ENCODE results near the gene KCNA2.

The KCNA2 gene

GRCh38 chr1:110638058-110638457, 31.9 kb upstream of the KCNA2 start:
- Histone ChIP-seq H3K27me3 (ENCODE audit: control insufficient read depth in 5 of 5, insufficient read depth in 4 of 5, low read length in 5 of 5) (peaks cover 0 to 4% (median 0%) of the 10 kb centered on the region in 5 donors), H3K27ac (ENCODE audit: low read depth, low read length) (no peak overlapping the region), H3K9ac (ENCODE audit: low read length in 5 of 5) (no peak overlapping the region), H3K4me3 (ENCODE audit: low read depth in 1 of 5, low read length in 5 of 5) (no peak overlapping the region), H3K4me1 (ENCODE audit: control insufficient read depth in 5 of 5, insufficient read depth in 5 of 5, low read length in 5 of 5) (peaks cover 3 to 16% (median 12%) of the 10 kb centered on the region in 5 donors), H3K9me3 (ENCODE audit: control insufficient read depth in 5 of 5, low read length in 5 of 5) (no peaks in the 10 kb centered on the region), H3K36me3 (ENCODE audit: control insufficient read depth in 5 of 5, insufficient read depth in 5 of 5, low read length in 5 of 5) (no peaks in the 10 kb centered on the region)

- Histone ChIP-seq H3K4me3 (ENCODE audit: low read depth in 1 of 5, low read length in 5 of 5) (no peak overlapping the region), H3K27ac (ENCODE audit: low read depth, low read length) (no peak overlapping the region), H3K9me3 (ENCODE audit: control insufficient read depth in 5 of 5, low read length in 5 of 5) (no peaks in the 10 kb centered on the region), H3K27me3 (ENCODE audit: control insufficient read depth in 5 of 5, insufficient read depth in 4 of 5, low read length in 5 of 5) (peaks cover 0 to 4% (median 0%) of the 10 kb centered on the region in 5 donors), H3K9ac (ENCODE audit: low read length in 5 of 5) (no peak overlapping the region), H3K4me1 (ENCODE audit: control insufficient read depth in 5 of 5, insufficient read depth in 5 of 5, low read length in 5 of 5) (peaks cover 3 to 16% (median 12%) of the 10 kb centered on the region in 5 donors), H3K36me3 (ENCODE audit: control insufficient read depth in 5 of 5, insufficient read depth in 5 of 5, low read length in 5 of 5) (no peaks in the 10 kb centered on the region)
Measured at GRCh38 chr1:110637475-110637874, 31.3 kb upstream of the KCNA2 start.

GRCh38 chr1:110636149-110636935, 30.2 kb upstream of the KCNA2 start:
- Histone ChIP-seq H3K4me3 (ENCODE audit: low read depth in 1 of 5, low read length in 5 of 5) (no peak overlapping the region), H3K27me3 (ENCODE audit: control insufficient read depth in 5 of 5, insufficient read depth in 4 of 5, low read length in 5 of 5) (peaks cover 0 to 4% (median 2%) of the 10 kb centered on the region in 5 donors), H3K36me3 (ENCODE audit: control insufficient read depth in 5 of 5, insufficient read depth in 5 of 5, low read length in 5 of 5) (no peaks in the 10 kb centered on the region), H3K4me1 (ENCODE audit: control insufficient read depth in 5 of 5, insufficient read depth in 5 of 5, low read length in 5 of 5) (peaks cover 3 to 16% (median 12%) of the 10 kb centered on the region in 5 donors), H3K9me3 (ENCODE audit: control insufficient read depth in 5 of 5, low read length in 5 of 5) (no peaks in the 10 kb centered on the region), H3K9ac (ENCODE audit: low read length in 5 of 5) (no peak overlapping the region), H3K27ac (ENCODE audit: low read depth, low read length) (no peak overlapping the region)

- H3K9me3 ChIP-seq (ENCODE audit: control insufficient read depth in 5 of 5, low read length in 5 of 5): no peaks in the 10 kb centered on the region
- no peak overlapping the region for H3K27ac ChIP-seq (ENCODE audit: low read depth, low read length)
- H3K27me3 ChIP-seq (ENCODE audit: control insufficient read depth in 5 of 5, insufficient read depth in 4 of 5, low read length in 5 of 5): peaks cover 0 to 6% (median 4%) of the 10 kb centered on the region in 5 donors
- H3K36me3 ChIP-seq (ENCODE audit: control insufficient read depth in 5 of 5, insufficient read depth in 5 of 5, low read length in 5 of 5): no peaks in the 10 kb centered on the region
- no peak overlapping the region for H3K9ac ChIP-seq (ENCODE audit: low read length in 5 of 5)
- H3K4me1 ChIP-seq (ENCODE audit: control insufficient read depth in 5 of 5, insufficient read depth in 5 of 5, low read length in 5 of 5): peaks cover 3 to 19% (median 12%) of the 10 kb centered on the region in 5 donors
- H3K4me3 ChIP-seq (ENCODE audit: low read depth in 1 of 5, low read length in 5 of 5): no peak overlapping the region
Measured at GRCh38 chr1:110635434-110635833, 29.3 kb upstream of the KCNA2 start.

- Histone ChIP-seq H3K4me3 (ENCODE audit: low read depth in 1 of 5, low read length in 5 of 5) (no peak overlapping the region), H3K4me1 (ENCODE audit: control insufficient read depth in 5 of 5, insufficient read depth in 5 of 5, low read length in 5 of 5) (peaks cover 3 to 19% (median 12%) of the 10 kb centered on the region in 5 donors), H3K27ac (ENCODE audit: low read depth, low read length) (peak overlapping the region; percentile 10), H3K9ac (ENCODE audit: low read length in 5 of 5) (no peak overlapping the region), H3K36me3 (ENCODE audit: control insufficient read depth in 5 of 5, insufficient read depth in 5 of 5, low read length in 5 of 5) (no peaks in the 10 kb centered on the region), H3K9me3 (ENCODE audit: control insufficient read depth in 5 of 5, low read length in 5 of 5) (no peaks in the 10 kb centered on the region), H3K27me3 (ENCODE audit: control insufficient read depth in 5 of 5, insufficient read depth in 4 of 5, low read length in 5 of 5) (peaks cover 0 to 6% (median 4%) of the 10 kb centered on the region in 5 donors)
Measured at GRCh38 chr1:110634455-110635311, 28.5 kb upstream of the KCNA2 start.

- H3K36me3 ChIP-seq (ENCODE audit: control insufficient read depth in 5 of 5, insufficient read depth in 5 of 5, low read length in 5 of 5): no peaks in the 10 kb centered on the region
- H3K9ac ChIP-seq (ENCODE audit: low read length in 5 of 5): no peak overlapping the region
- H3K9me3 ChIP-seq (ENCODE audit: control insufficient read depth in 5 of 5, low read length in 5 of 5): no peaks in the 10 kb centered on the region
- peaks cover 3 to 19% (median 12%) of the 10 kb centered on the region in 5 donors for H3K4me1 ChIP-seq (ENCODE audit: control insufficient read depth in 5 of 5, insufficient read depth in 5 of 5, low read length in 5 of 5)
- peaks cover 0 to 6% (median 4%) of the 10 kb centered on the region in 5 donors for H3K27me3 ChIP-seq (ENCODE audit: control insufficient read depth in 5 of 5, insufficient read depth in 4 of 5, low read length in 5 of 5)
- H3K27ac ChIP-seq (ENCODE audit: low read depth, low read length): no peak overlapping the region
- H3K4me3 ChIP-seq (ENCODE audit: low read depth in 1 of 5, low read length in 5 of 5): no peak overlapping the region
Measured at GRCh38 chr1:110634086-110634454, 27.9 kb upstream of the KCNA2 start.

- peaks cover 0 to 6% (median 4%) of the 10 kb centered on the region in 5 donors for H3K27me3 ChIP-seq (ENCODE audit: control insufficient read depth in 5 of 5, insufficient read depth in 4 of 5, low read length in 5 of 5)
- H3K4me1 ChIP-seq (ENCODE audit: control insufficient read depth in 5 of 5, insufficient read depth in 5 of 5, low read length in 5 of 5): peaks cover 3 to 19% (median 12%) of the 10 kb centered on the region in 5 donors
- H3K36me3 ChIP-seq (ENCODE audit: control insufficient read depth in 5 of 5, insufficient read depth in 5 of 5, low read length in 5 of 5): no peaks in the 10 kb centered on the region
- no peak overlapping the region for H3K27ac ChIP-seq (ENCODE audit: low read depth, low read length)
- H3K9me3 ChIP-seq (ENCODE audit: control insufficient read depth in 5 of 5, low read length in 5 of 5): no peaks in the 10 kb centered on the region
- H3K9ac ChIP-seq (ENCODE audit: low read length in 5 of 5): no peak overlapping the region
- no peak overlapping the region for H3K4me3 ChIP-seq (ENCODE audit: low read depth in 1 of 5, low read length in 5 of 5)
Measured at GRCh38 chr1:110633646-110634030, 27.5 kb upstream of the KCNA2 start.

GRCh38 chr1:110631836-110632620, 25.9 kb upstream of the KCNA2 start:
- peaks cover 3 to 23% (median 12%) of the 10 kb centered on the region in 5 donors for H3K4me1 ChIP-seq (ENCODE audit: control insufficient read depth in 5 of 5, insufficient read depth in 5 of 5, low read length in 5 of 5)
- no peak overlapping the region for H3K9ac ChIP-seq (ENCODE audit: low read length in 5 of 5)
- H3K27ac ChIP-seq (ENCODE audit: low read depth, low read length): no peak overlapping the region
- H3K4me3 ChIP-seq (ENCODE audit: low read depth in 1 of 5, low read length in 5 of 5): no peak overlapping the region
- no peaks in the 10 kb centered on the region for H3K36me3 ChIP-seq (ENCODE audit: control insufficient read depth in 5 of 5, insufficient read depth in 5 of 5, low read length in 5 of 5)
- peaks cover 0 to 6% (median 3%) of the 10 kb centered on the region in 5 donors for H3K27me3 ChIP-seq (ENCODE audit: control insufficient read depth in 5 of 5, insufficient read depth in 4 of 5, low read length in 5 of 5)
- no peaks in the 10 kb centered on the region for H3K9me3 ChIP-seq (ENCODE audit: control insufficient read depth in 5 of 5, low read length in 5 of 5)

- Histone ChIP-seq H3K9me3 (ENCODE audit: control insufficient read depth in 5 of 5, low read length in 5 of 5) (no peaks in the 10 kb centered on the region), H3K27me3 (ENCODE audit: control insufficient read depth in 5 of 5, insufficient read depth in 4 of 5, low read length in 5 of 5) (peaks cover 0 to 6% (median 3%) of the 10 kb centered on the region in 5 donors), H3K4me3 (ENCODE audit: low read depth in 1 of 5, low read length in 5 of 5) (no peak overlapping the region), H3K9ac (ENCODE audit: low read length in 5 of 5) (no peak overlapping the region), H3K27ac (ENCODE audit: low read depth, low read length) (no peak overlapping the region), H3K36me3 (ENCODE audit: control insufficient read depth in 5 of 5, insufficient read depth in 5 of 5, low read length in 5 of 5) (no peaks in the 10 kb centered on the region), H3K4me1 (ENCODE audit: control insufficient read depth in 5 of 5, insufficient read depth in 5 of 5, low read length in 5 of 5) (peaks cover 3 to 23% (median 12%) of the 10 kb centered on the region in 5 donors)
Measured at GRCh38 chr1:110630839-110631663, 24.9 kb upstream of the KCNA2 start.

All from subcutaneous abdominal adipose tissue (tissue), 5 donors.